Activated naive CD4-positive, alpha-beta T cell (primary cell): ENCODE data around the gene OTOF.

Experiments used
- DNase-seq, 4 experiments: peaks; one replicate each; lab custom pipeline; 2025; lab: John Stamatoyannopoulos, UW

The OTOF gene

GRCh38 chr2:26464390-26465265 lies 13.3 kb downstream of the OTOF start:
- no peak for DNase-seq

- no peak for DNase-seq
Measured at GRCh38 chr2:26463244-26464192, 14.4 kb downstream of the OTOF start.

DNA sequence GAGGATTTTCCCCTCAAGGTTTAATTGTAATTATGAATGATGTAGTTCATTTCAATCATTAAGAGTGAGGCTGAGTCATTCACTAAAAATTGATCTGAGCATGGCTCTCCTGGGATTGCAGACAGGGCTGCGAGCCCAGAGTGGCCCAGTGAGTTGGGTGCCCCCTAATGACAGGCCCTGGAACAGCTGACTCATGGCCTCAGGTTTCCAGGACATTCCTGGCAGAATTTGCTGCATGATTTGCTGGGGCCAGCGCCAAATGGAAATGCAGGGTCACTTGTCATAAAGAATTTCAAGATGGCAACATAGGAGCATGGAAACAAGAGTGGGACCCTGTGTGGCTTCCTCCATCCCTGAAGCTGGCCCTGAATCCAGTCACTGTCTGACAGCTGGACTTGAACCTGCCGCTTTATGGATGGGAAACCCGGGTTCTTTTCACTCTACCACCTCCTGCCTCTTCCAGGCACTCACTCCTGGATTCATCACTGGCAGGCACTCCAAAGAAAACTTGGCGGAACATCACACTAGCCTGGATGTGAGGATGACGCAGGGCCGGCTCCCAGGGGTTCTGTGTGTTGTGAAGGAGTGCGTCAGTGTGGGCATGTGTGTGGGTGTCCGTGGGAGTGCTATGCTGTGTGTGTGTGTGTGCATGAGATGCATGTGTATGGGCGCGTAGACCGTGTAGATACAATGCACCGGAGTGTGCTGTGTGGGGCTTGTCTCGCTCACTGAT lies 15.2 kb downstream of the OTOF start:
- no peak for DNase-seq

- no peak for DNase-seq
Measured at GRCh38 chr2:26462100-26462499, 15.8 kb downstream of the OTOF start.

DNA sequence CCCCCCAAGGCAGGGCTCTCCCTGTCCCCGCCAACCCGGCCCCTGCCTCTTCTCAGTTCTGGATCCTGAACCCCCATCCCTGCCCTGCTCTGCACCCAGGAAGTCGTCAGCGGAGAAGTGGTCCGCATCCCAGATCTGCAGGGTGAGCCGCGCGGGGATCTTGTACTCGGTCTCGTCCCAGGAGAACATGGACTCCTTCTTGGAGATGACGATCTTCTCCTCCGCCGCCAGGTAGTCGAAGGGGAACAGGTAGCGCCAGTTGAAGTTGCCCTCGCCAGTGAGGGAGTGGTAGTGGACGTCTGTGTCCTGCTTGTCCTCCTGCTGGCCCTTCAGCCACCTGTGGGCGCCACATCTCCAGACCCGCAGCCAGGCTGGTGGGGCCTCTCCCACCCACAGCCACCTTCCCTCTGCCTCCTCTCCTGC lies 16.3 kb downstream of the OTOF start:
- no peak for DNase-seq

DNA sequence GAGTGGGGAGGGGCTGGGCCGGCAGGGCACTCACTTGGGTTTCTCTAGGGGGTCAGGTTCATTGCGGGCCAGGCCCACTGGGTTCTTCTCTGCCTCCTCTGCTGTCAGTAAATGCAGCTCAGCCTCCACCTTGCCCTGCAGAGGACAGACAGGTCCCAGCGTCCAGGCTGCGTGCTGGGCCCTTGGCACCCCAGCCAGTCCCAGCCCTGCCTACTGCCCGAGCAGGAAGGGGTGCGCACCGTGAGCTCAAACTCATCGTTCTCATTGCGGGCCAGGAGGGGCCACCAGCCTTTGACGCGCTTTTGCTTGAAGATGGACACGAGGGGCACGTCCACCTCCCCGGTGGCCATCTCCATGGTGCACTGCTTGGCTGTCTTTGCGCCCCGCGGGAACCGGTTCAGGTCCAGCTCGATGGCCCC lies 17.3 kb downstream of the OTOF start:
- DNase-seq, result no peak

GRCh38 chr2:26459991-26460612 lies 17.8 kb downstream of the OTOF start:
- DNase-seq, result no peak

DNA sequence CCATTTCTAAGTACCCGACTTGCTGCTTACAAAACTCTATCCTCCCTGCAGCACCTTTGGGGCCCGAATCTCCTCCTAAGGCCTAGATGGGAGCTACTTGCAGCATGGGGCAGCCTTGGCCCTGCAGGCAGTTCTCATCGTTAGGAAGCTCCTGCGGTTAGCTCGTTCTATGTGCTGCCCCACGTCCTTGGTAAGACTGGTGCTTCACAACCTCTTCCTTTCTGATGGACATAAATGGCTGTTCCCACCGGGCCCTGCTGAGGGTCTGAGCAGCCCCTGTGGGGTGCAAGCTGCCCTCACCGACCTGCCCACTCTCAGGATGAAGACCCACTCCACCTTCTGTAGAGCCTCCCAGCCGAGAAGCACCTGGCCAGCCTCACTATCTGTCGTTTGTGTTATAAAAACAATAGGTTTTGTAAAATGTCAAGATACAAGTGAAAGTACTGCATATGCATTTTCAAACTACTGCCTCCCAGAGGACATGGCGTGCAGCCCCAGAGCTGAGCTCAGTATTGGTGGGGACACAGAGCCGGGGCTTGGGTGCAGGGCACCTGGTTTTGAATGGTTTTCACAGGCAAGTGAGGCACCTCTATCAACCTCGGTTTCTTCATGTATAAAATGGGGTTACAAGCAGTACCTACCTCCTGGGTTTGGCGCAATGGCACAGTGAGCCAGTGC lies 19.4 kb downstream of the OTOF start:
- DNase-seq, result no peak

GRCh38 chr2:26457695-26458364 lies 20.1 kb downstream of the OTOF start:
- no peak for DNase-seq

- DNase-seq, result no peak
Measured at GRCh38 chr2:26457251-26457666, 20.7 kb downstream of the OTOF start.

GRCh38 chr2:26456440-26457250 lies 21.3 kb downstream of the OTOF start:
- DNase-seq, result no peak

DNA sequence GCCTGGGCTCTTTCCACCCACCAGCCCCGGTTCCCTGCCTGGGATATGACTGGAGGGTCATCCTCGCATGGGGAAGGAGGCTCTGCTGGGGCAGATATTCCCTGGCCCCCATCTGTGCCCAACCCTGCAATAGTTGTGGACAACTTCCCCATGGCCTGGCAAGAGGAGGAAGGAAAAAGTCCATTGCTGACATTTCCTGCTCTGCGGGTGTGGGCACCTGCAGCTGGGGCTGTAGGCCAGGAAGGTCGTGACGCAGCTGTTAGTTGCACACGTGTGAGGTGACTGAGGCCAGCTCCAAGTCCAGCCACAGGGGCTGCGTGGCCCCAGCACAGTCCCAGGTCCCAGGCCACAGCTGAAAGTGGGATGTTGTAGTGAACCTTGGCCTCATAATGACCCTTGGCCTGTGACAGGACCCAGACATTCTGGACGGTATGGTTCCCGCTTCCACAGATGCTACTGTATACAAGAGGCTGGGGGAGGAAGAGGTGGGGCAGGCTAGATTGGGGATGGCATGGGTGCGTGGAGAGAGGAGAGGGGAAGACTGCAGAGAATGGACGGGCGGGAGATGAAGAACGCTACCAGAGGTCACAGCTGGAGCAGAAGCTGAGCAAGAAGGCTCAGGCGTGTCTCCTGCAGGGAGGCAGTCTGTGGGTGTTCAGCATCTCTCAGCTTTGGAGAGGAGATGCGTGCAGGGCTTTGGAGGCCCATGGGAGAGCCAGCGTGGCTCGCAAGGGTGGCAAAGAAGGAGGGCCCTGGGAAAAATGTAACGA lies 22.1 kb downstream of the OTOF start:
- no peak for DNase-seq

DNA sequence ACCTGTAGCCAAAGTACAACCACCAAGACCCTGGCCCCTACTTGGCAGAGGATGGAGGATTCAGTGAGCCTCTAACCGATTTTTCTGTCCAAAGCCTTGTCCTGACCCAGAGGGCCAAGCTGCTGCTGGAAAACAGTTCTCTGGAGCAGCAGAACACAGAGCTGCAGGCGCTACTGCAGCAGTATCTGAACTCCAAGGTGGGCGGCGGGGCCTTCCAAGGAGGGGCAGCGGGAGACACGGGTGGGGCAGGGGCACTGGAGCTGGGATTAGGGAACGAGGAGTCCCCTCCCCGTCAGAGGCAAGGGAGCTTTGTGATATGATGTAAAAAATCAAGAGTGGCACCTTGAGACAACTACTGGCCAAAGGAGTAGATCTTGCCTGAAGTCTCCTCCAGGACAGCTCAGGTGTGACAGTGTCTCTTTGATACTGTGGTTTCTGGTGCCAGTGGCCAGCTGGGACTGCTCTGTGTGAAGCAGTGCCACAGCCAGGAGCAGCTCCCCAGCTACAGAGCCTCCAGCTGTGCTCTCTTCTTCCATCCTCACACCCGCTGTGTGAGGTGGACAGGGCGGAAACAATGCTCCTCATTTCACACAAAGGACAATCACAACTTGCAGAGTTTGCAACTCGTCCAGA lies 22.8 kb downstream of the OTOF start:
- DNase-seq, result no peak

DNA sequence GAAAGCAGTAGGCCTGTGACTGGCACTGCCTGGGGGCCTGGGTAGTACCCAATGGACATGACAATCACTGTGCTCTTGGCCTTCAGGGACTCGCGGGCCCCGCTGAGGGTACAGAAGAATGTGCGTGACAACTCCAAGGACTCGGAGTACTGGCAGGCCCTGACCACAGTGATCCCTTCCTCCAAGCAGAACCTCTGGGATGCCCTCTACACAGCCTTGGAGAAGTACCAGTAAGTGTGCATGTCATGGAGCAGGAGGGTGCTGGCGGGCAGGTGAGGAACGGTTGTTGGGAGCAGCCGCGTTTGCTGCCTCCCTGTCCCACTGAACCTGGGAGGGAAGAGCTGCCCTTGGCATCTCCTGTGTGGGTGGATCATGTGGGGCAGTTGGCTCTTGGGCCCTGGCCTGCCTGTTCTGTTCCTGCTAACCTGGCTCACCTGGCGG lies 23.3 kb downstream of the OTOF start:
- DNase-seq, result no peak

DNA sequence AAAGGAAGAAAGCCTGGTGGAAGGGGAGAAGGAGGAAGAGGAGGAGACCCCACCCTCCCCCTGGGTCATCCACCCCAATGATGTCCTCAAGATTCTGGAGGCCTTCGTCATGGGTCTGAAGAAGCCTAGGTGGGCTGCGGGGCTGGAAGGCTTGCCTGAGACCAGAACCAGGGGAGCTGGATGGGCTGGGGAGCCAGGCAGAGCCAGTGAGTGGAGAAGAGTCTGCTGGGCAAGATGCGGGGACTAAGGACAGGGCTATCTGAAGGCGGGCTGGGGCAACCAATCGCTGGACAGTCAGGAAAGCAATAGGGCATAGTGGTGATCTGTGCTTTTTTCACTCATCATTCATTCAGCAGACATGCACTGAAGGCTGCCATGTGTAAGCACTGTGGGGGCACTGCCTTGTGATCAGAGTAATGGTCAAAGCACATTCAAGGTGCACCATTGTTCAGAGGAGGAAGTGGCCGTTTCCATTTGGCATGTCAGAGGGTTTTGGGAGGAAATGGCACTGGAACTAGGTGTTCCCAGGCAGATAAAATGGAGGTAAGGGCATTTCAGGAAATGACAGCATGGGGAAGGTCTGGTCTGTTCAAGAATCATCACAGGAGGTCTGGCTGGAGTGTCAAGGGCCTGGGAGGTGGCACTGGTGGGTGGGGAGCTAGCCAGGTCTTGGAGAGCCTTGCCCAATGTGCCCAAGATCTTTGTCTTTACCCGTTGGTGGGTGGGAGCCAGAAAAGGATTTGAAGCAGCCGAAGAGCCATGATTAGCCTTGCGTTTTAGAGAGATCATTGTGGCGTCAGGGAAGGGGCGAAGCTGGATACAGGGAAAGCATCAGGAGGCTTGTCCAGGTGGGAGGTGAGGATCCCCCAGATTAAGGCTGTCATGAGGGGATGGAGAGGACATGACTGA lies 24.2 kb downstream of the OTOF start:
- DNase-seq, result no peak

DNA sequence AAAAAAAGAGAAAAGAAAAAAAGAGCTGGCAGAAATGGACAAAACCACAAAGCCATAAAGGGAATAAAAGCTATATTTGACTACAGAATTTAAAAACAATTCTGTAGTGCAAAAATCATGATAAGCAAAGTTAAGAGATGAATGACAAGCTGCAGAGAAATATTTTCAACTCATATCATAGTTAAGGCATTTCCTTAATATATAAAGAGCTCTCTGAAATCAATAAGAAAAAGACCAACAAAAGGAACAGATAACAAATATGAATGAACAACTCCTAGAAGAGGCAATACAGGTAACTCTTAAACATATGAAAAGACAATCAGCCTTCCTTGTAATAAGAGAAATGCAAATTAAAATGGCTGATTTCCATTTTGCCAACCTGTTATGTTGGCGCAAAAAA lies 26.2 kb downstream of the OTOF start:
- DNase-seq, result no peak

DNA sequence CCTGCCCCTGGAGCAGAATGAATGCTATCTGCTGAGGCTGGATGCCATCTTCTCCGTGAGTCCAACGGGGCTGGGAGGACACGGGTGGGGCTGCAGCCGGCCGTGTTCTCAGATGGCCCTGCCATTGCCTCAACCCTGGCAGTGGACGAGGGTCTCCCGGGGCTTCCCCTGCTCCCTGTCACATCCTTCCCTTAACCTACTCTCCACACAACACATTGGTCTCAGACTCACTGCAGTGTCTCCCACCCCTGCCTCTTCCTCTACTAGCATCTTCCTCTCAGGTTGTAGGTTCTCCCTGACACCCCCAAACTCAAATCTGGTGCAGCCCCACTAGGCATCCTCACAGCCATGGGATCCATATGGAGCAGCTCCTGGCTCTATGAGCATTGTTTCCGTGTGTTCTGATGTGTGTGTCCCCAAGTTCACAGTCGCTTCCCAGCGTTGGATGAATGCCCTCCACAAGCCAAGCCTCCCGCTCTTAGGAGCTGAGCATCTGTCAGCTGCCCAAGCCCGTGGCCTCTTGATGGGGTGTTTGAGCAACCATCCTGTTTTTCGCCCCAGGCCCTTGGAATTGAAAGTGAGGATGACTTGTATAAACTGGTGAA lies 27.8 kb downstream of the OTOF start:
- DNase-seq, result no peak
